Spleen (tissue), 7 donors: Measurements from ENCODE around the gene SLC25A13.

Source experiments
- POLR2A ChIP-seq, 3 donors: fragments of 450-650 bp; IDR thresholded peaks; one replicate each; pipeline ENCODE4 v1.5.1; 2017; ENCODE audit warnings: antibody characterized with exemption in 3 of 3, mild to moderate bottlenecking in 1 of 3
- POLR2AphosphoS5 ChIP-seq, 3 donors: sonication (generic); formaldehyde crosslinking; IDR thresholded peaks; one replicate each; pipeline ENCODE4 v1.5.1; 2017; ENCODE audit warnings: antibody characterized with exemption in 3 of 3
- TF ChIP-seq, protein P1 (sequence below), 11 experiments: fragments of 200-600 bp in 7 of 11; fragments of 450-650 bp in 4 of 11; sonication (generic) in 4 of 11; IDR thresholded peaks in 8 of 11; conservative IDR thresholded peaks in 3 of 11; 1 replicate in 7 of 11; 2 replicates in 4 of 11; pipeline versions ENCODE4 v1.4.0 to v1.8.0; 2016 to 2021; ENCODE audit warnings: antibody characterized with exemption in 11 of 11, inconsistent platforms in 4 of 11, mild to moderate bottlenecking in 1 of 11
- donor health status: DM: no; HTN: no; CAD: no; lungs with moderate emphysema.
- donor health status: DM: no; HTN: no; CAD: no.
- donor health status: DM: no; HTN: no; CAD: no.

DNA sequence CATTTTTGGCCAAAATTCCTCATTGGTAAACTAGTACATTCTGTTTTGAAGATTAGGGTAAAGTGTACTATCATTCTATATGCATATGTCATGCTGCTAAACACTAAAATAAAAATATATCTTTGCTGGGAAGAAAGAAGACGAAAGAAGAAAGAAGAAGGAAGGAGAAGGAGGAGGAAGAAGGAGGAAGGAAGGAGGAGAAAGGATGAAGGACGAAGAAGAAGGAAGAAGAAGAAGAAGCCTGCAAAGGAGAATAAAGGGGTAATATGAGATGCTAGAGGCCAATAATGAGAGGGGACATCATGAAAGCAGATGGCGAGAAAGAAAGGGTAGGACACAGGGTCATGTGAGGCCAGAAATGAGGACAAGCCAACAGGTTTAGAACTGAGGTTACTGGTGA lies 8.0 kb downstream of the SLC25A13 start:
- TF ChIP-seq, protein P1, sequence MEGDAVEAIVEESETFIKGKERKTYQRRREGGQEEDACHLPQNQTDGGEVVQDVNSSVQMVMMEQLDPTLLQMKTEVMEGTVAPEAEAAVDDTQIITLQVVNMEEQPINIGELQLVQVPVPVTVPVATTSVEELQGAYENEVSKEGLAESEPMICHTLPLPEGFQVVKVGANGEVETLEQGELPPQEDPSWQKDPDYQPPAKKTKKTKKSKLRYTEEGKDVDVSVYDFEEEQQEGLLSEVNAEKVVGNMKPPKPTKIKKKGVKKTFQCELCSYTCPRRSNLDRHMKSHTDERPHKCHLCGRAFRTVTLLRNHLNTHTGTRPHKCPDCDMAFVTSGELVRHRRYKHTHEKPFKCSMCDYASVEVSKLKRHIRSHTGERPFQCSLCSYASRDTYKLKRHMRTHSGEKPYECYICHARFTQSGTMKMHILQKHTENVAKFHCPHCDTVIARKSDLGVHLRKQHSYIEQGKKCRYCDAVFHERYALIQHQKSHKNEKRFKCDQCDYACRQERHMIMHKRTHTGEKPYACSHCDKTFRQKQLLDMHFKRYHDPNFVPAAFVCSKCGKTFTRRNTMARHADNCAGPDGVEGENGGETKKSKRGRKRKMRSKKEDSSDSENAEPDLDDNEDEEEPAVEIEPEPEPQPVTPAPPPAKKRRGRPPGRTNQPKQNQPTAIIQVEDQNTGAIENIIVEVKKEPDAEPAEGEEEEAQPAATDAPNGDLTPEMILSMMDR (IDR thresholded peaks at IDR 0.05 in 8 of 11, conservative IDR thresholded peaks at IDR 0.05 in 3 of 11) = no peak
- no peak for TF ChIP-seq POLR2AphosphoS5 (IDR thresholded peaks at IDR 0.05)
- TF ChIP-seq POLR2A (IDR thresholded peaks at IDR 0.05) = no peak
